Adrenal gland (tissue), 12 donors: Measurements from ENCODE around the gene KSR2. TPM values are rescaled to one million over a fixed set of nuclear protein-coding genes. Genes with fewer than 3 reads are reported as not detected.

Experiments
- DNase-seq, 7 donors: peaks; one replicate each; pipeline ENCODE4 v3.0.0-alpha.2; 2019 to 2020
- H3K27ac ChIP-seq, 5 donors: fragments of 200-600 bp; sonication (generic) in 4 of 5; 1 replicate in 3 of 5; 2 replicates in 2 of 5; pipeline versions ENCODE4 v1.5.1 to v1.8.0; 2016 to 2020; ENCODE audit warnings: mild to moderate bottlenecking in 1 of 5
- H3K27me3 ChIP-seq: fragments of 200-600 bp; 2 replicates; pipeline ENCODE4 v1.8.0; 2021
- H3K36me3 ChIP-seq, 2 donors: fragments of 200-600 bp; replicated peaks in 1 of 2; 1 replicate in 1 of 2; 2 replicates in 1 of 2; pipeline versions ENCODE4 v1.5.1 to v1.8.0; 2018 to 2022
- H3K4me1 ChIP-seq, 2 donors: fragments of 200-600 bp; replicated peaks in 1 of 2; 1 replicate in 1 of 2; 2 replicates in 1 of 2; pipeline versions ENCODE4 v1.5.1 to v1.8.0; 2018 to 2021
- H3K4me3 ChIP-seq, 4 donors: fragments of 200-600 bp; sonication (generic) in 3 of 4; one replicate each; pipeline ENCODE4 v1.5.1; 2016 to 2018
- H3K9me3 ChIP-seq, 3 donors: fragments of 200-600 bp; sonication (generic) in 1 of 3; replicated peaks in 1 of 3; 1 replicate in 2 of 3; 2 replicates in 1 of 3; pipeline versions ENCODE4 v1.5.1 to v1.8.0; 2016 to 2021
- CTCF ChIP-seq, 6 experiments: fragments of 450-650 bp in 4 of 6; fragments of 200-600 bp in 2 of 6; sonication (generic) in 1 of 6; IDR thresholded peaks; 1 replicate in 5 of 6; 2 replicates in 1 of 6; pipeline versions ENCODE4 v1.5.1 to v1.8.0; 2016 to 2021; ENCODE audit warnings: antibody characterized with exemption in 6 of 6, mild to moderate bottlenecking in 2 of 6, moderate library complexity in 1 of 6
- POLR2A ChIP-seq, 2 donors: fragments of 450-650 bp; IDR thresholded peaks; one replicate each; pipeline ENCODE4 v1.6.1; 2017; ENCODE audit warnings: antibody characterized with exemption in 2 of 2, mild to moderate bottlenecking in 2 of 2, moderate library complexity in 1 of 2
- WGBS, 4 donors: extraction: QIAGEN DNeasy Blood & Tissue Kit in 2 of 4; methylation state at CpG; one replicate each; pipeline versions ENCODE4 v1.1.5 to v1.1.7; 2013 to 2017; 5-methylcytosine and 5-hydroxymethylcytosine counted together
- intact Hi-C, 2 donors: fragments of 100-400 bp; cut with DNase I; formaldehyde crosslinking; loops; one replicate each; pipeline versions ENCODE4 v1.14.1 to v1.15.0; 2022 to 2023
- polyA plus RNA-seq, 3 donors: library from polyadenylated mRNA; stranded (reverse); fragments of 200-250 nt in 2 of 3; fragments of 350-450 nt in 1 of 3; fragmentation: Illumina TruSeq in 1 of 3; extraction: RNeasy Lipid Tissue Mini Kit (QIAGEN cat#74804) in 1 of 3; gene quantifications; one replicate each; pipeline ENCODE4 v1.2.3, GENCODE V29; 2013 to 2014
- total RNA-seq, 9 donors: library from RNA; depleted of rRNA in 4 of 9; stranded (reverse); fragments of >200 nt in 4 of 9; fragments of 120-200 nt in 1 of 9; fragmentation: NEBNext Ultra II Directional in 1 of 9; extraction: Animal tissue kit (Norgen Biotek cat#: 25700) in 1 of 9; gene quantifications; one replicate each; pipeline versions ENCODE4 v1.1.0 to v1.2.4, GENCODE V29; 2013 to 2023
- donor health status: healthy with polysubstance abuse.
- donor health status: Bipolar disorder and iron deficiency.
- donor health status: DM: yes; HTN: yes; CAD: no.
- donor health status: DM: no; HTN: no; CAD: no.
- donor health status: DM: no; HTN: no; CAD: no.
- donor health status: DM: yes; HTN: yes; CAD: no.

The KSR2 gene
- total and polyA plus RNA-seq, 12 donors = 0.03 to 2.7 (median 0.84) TPM; not detected in 3

- Histone ChIP-seq H3K9me3 (no peaks in the 10 kb centered on the region), H3K4me3 (no peak overlapping the region), H3K27ac (no peak overlapping the region), H3K4me1 (no peaks in the 10 kb centered on the region), H3K27me3 (no peaks in the 10 kb centered on the region), H3K36me3 (no peaks in the 10 kb centered on the region)
- 74 to 84% (median 82%) methylated on average over 11 of the region's 11 CpGs for WGBS, 4 donors
- TF ChIP-seq POLR2A (IDR thresholded peaks at IDR 0.05) = no peak
- no peak for TF ChIP-seq CTCF (IDR thresholded peaks at IDR 0.05)
- intact Hi-C loops = no loop called here
- no peak for DNase-seq
Measured at GRCh38 chr12:117437516-117438255, 531.1 kb downstream of the KSR2 start.

- no peak for TF ChIP-seq CTCF (IDR thresholded peaks at IDR 0.05)
- no peak for TF ChIP-seq POLR2A (IDR thresholded peaks at IDR 0.05)
- WGBS, 4 donors = 81 to 95% (median 86%) methylated on average over 3 of the region's 3 CpGs
Measured at GRCh38 chr12:117433878-117434277, 534.9 kb downstream of the KSR2 start.

GRCh38 chr12:117430246-117430645 lies 538.5 kb downstream of the KSR2 start:
- Histone ChIP-seq H3K27ac (no peak overlapping the region), H3K4me3 (no peak overlapping the region), H3K9me3 (no peaks in the 10 kb centered on the region), H3K4me1 (no peaks in the 10 kb centered on the region), H3K36me3 (no peaks in the 10 kb centered on the region), H3K27me3 (no peaks in the 10 kb centered on the region)
- DNase-seq = no peak
- intact Hi-C loops = no loop called here
- TF ChIP-seq POLR2A (IDR thresholded peaks at IDR 0.05) (no peak), CTCF (IDR thresholded peaks at IDR 0.05) (no peak)
- WGBS, 4 donors = 63 to 68% (median 67%) methylated on average over 6 of the region's 6 CpGs

More at GRCh38 chr12:117433878-117434277, 534.9 kb downstream of the KSR2 start:
- Histone ChIP-seq H3K27me3 (no peaks in the 10 kb centered on the region), H3K9me3 (no peaks in the 10 kb centered on the region), H3K4me1 (no peaks in the 10 kb centered on the region), H3K4me3 (no peak overlapping the region), H3K36me3 (no peaks in the 10 kb centered on the region), H3K27ac (no peak overlapping the region)
- intact Hi-C loops = no loop called here
- DNase-seq = no peak

GRCh38 chr12:117427211-117427610 lies 541.6 kb downstream of the KSR2 start:
- H3K4me1 ChIP-seq = no peaks in the 10 kb centered on the region
- no peak overlapping the region for H3K27ac ChIP-seq
- H3K27me3 ChIP-seq = no peaks in the 10 kb centered on the region
- no peak for DNase-seq
- 62 to 69% (median 68%) methylated on average over 3 of the region's 3 CpGs for WGBS, 4 donors
- intact Hi-C loops = no loop called here
- H3K36me3 ChIP-seq = no peaks in the 10 kb centered on the region
- H3K9me3 ChIP-seq = no peaks in the 10 kb centered on the region
- H3K4me3 ChIP-seq = no peak overlapping the region
- TF ChIP-seq CTCF (IDR thresholded peaks at IDR 0.05) = no peak
- TF ChIP-seq POLR2A (IDR thresholded peaks at IDR 0.05) = no peak
